ENCODE data around the gene EXOC3L2. TPM values are rescaled to one million over a fixed set of nuclear protein-coding genes. Genes with fewer than 3 reads are reported as not detected.

EXOC3L2 gene
- total RNA-seq, 4 donors from 2014 or later = 1.4 to 4.1 (median 2.7) TPM

DNA sequence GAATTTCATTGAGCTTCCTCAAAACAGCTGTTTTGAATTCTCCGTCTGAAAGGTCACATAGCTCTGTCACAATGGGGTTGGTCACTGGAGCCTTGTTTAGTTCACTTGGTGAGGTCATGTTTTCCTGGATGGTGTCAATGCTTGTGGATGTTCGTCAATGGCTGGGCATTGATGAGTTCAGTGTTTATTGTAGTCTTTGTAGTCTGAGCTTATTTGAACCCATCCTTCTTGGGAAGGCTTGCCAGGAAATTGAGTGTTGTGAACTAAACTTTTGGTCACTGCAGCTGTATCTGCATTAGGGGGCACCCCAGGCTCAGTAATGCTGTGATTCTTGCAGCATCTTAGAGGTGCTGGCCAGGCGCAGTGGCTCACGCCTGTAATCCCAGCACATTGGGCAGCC, 44.6 kb downstream of the EXOC3L2 start:
- no peak for ATAC-seq (ENCODE audit: low FRiP score)
- DNase-seq (ENCODE audit: low spot score) = no peak

GRCh38 chr19:45195764-45196163, 49.4 kb downstream of the EXOC3L2 start:
- DNase-seq (ENCODE audit: low spot score) (no peak), ATAC-seq (ENCODE audit: low FRiP score) (no peak)
- TF ChIP-seq, protein P1, sequence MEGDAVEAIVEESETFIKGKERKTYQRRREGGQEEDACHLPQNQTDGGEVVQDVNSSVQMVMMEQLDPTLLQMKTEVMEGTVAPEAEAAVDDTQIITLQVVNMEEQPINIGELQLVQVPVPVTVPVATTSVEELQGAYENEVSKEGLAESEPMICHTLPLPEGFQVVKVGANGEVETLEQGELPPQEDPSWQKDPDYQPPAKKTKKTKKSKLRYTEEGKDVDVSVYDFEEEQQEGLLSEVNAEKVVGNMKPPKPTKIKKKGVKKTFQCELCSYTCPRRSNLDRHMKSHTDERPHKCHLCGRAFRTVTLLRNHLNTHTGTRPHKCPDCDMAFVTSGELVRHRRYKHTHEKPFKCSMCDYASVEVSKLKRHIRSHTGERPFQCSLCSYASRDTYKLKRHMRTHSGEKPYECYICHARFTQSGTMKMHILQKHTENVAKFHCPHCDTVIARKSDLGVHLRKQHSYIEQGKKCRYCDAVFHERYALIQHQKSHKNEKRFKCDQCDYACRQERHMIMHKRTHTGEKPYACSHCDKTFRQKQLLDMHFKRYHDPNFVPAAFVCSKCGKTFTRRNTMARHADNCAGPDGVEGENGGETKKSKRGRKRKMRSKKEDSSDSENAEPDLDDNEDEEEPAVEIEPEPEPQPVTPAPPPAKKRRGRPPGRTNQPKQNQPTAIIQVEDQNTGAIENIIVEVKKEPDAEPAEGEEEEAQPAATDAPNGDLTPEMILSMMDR (IDR thresholded peaks at IDR 0.05) = no peak

More for the DNA sequence above, 44.6 kb downstream of the EXOC3L2 start:
- TF ChIP-seq, protein P1 (IDR thresholded peaks at IDR 0.05) = no peak

DNA sequence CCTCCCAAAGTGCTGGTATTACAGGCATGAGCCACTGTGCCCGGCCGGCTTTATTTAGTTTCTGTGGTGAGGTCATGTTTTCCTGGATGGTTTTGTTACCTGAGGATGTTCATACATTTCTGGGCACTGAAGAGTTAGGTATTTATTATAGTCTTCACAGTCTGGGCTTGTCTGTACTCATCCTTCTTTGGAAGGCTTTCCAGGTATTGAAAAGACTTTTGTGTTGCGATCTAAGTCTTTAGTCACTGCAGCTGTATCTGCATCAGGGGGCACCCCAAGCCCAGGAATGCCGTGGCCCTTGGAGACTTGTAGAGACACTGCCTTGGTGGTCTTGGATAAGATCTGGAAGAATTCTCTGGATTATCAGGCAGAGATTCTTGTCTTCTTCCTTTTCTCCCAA, 53.8 kb downstream of the EXOC3L2 start:
- TF ChIP-seq, protein P1 (IDR thresholded peaks at IDR 0.05) = no peak
- ATAC-seq (ENCODE audit: low FRiP score) (no peak), DNase-seq (ENCODE audit: low spot score) (no peak)

DNA sequence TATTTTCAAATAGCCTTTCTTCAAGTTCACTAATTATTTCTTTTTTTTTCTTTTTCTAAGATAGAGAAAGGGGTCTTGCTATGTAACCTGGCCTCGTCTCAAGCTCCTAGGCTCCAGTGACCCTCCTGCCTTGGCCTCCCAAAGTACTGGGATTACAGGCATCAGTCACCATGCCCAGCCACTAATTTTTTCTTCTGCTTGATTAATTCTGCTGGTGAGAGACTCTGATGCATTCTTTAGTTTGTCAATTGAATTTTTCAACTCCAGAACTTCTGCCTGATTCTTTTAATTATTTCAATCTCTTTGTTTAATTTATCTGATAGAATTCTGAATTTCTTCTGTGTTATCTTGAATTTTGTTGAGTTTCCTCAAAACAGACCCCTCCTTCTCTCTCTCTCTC, 55.2 kb downstream of the EXOC3L2 start:
- DNase-seq (ENCODE audit: low spot score) (no peak), ATAC-seq (ENCODE audit: low FRiP score) (no peak)
- TF ChIP-seq, protein P1 (IDR thresholded peaks at IDR 0.05) = no peak

DNA sequence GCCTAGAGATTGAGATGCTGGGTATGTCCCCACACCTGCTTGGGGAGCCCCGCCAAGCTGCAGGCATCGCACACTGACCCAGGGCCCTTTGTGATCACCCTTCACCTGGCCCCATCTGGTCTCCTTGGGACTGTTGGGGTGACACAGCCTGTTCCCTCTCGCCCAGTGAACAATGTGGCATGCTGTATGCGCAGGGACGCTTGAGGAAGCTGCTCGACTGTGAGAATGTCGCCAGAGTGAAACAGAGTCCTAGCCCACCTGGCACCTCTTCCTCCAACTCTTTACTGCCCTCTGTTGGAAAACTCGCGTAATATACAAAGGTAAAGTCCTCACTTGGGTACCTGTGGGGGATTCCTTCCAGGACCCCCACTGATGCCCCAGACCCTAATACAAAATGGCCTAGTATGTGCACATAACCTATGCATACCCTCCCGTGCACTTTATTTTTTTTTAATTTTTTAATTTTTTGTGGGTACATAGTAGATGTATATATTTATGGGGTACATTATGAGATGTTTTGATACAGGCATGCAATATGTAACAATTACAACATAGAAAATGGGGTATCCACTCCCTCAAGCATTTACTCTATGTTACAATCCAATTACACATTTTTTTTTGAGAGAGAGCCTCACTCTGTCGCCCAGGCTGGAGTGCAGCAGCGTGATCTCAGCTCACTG, 57.6 kb downstream of the EXOC3L2 start:
- TF ChIP-seq, protein P1 (IDR thresholded peaks at IDR 0.05) = no peak
- DNase-seq (ENCODE audit: low spot score) (no peak), ATAC-seq (ENCODE audit: low FRiP score) (peak; percentile 33)

GRCh38 chr19:45186509-45187334, 58.5 kb downstream of the EXOC3L2 start:
- TF ChIP-seq, protein P1 (IDR thresholded peaks at IDR 0.05) = no peak
- ATAC-seq (ENCODE audit: low FRiP score) (peak; percentile 5), DNase-seq (ENCODE audit: low spot score) (no peak)

All from omental fat pad (tissue), 4 donors.